Embryonic facial prominence (tissue), 1 donor: ENCODE results near the gene MALRD1.

Source experiments
- DNase-seq: peaks from one replicate; pipeline ENCODE4 v3.0.0-alpha.2; 2016; ENCODE audit errors: extremely low spot score

MALRD1 gene

DNA sequence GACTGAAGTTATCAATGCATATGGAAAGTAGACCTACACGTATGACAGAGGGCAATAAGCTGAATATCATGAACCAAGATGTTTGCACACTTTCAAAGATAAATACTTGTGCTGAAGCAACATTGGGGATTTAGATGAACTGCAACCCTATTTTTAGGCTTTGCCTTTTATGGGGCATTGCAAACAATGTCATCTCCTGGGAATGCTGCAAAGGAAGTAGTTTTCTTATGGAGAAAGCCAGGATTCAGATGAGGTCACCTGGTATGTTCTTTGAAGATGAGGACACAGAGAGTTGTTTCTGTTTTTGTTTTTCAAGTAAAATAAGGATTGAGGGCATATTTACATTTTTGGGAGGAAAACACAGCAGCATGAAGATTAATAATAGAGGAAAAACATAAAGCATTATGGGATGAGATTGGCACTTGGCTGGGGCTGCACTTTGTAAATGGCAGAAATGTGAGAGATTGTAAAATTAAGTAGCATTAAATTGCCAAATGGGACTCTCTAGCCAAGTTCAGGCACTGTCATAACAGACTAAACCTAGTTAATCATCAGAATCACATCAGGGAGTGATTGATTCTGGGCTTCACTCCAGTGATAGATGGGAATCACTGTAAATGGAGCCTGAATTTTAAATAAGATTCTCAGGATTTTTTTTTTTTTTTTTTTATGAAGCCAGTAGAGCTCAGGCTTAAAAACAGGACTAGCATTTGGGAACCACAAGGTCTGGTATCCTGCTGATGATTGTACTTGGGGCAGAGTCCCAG is 63.1 kb downstream of the MALRD1 start:
- peak; percentile 6 for DNase-seq

DNA sequence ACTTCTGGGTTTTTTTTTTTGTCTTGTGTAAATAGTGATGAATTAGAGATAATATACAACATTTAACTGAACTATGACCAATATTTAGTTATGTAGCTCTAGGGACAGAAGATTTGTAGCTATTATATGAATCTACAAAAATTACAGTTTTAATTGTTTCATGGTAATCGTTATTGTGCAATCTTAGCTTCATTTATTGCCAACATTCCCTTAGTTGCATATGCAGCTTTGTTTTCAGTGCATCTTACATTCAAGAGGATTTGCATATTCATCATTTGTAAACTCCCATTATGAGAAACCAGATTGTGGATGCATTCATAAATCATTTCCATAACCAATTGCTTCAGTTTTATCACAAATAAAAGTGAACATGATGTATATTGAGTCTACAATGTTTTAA is 68.8 kb downstream of the MALRD1 start:
- DNase-seq, result no peak

DNA sequence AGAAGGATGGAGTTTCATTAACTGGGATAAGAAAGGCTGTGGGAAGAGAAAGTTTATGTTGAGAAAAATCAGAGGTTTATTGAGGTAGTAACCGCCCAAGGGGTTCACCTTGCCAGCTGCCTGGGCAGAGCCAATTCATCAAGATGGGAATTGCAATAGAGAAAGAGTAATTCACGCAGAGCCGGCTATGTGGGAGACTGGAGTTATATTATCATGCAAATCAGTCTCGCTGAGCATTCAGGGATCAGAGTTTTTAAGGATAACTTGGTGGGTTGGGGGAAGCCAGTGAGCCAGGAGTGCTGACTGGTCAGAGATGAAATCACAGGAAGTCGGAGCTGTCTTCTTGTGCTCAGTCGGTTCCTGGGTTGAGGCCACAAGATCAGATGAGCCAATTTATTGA is 70.6 kb downstream of the MALRD1 start:
- DNase-seq, result no peak

DNA sequence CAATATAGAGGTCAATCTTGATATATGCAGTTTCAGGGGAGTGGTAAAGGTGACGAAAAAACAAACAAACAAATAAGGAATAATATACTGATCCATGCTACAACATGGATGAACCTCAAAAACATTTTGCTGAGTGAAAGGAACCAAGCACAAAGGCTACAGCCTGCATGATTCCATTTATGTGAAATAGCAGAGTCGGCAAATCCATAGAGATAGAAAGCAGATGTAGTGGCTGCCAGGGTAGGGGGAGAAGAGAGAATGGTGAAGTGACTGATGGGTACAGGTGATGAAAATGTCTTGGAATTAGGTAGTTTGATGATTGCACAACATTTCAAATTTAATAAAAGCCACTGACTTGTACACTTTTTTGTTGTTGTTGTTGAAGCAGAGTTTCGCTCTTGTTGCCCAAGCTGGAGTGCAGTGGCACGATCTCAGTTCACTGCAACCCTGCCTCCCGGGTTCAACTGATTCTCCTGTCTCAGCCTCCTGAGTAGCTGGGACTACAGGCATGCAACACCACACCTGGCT is 71.8 kb downstream of the MALRD1 start:
- no peak for DNase-seq

DNA sequence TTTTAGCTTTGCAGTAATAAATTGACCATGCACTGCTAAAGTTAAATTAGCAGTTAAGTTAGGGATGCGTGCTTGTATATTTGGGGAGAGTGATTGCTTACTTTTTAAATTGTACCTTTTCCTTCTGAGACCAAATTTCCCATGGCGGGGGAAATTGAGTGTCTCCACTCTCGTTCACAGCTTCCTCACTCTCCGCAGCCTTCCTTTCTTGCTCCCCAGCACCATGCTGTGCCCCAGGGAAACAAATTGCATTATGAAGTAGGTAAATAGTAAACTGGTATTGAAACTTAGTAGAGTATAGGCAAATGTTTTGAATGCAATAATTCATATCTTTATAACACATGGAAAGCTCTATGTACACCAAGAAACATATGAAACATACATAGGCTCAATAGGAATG is 85.4 kb downstream of the MALRD1 start:
- no peak for DNase-seq

DNA sequence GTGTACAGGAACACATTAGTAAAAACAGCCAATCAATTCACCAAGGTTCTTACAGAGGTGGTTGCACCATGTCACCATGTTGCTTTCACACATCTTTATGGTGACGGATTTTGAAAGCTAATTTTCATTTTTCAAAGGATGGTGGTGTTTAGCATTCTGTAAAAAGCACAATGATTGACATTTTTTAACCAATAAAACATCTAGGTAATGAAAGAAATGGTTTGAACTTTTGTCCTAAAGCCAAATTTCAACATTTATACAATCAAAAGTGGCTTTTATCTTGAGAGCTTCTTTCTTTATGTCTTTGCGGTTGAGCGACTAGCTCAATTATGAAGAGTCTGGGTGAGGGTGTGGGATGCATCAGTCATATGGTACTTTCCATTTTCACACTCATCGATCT is 94.4 kb downstream of the MALRD1 start:
- DNase-seq, result no peak

DNA sequence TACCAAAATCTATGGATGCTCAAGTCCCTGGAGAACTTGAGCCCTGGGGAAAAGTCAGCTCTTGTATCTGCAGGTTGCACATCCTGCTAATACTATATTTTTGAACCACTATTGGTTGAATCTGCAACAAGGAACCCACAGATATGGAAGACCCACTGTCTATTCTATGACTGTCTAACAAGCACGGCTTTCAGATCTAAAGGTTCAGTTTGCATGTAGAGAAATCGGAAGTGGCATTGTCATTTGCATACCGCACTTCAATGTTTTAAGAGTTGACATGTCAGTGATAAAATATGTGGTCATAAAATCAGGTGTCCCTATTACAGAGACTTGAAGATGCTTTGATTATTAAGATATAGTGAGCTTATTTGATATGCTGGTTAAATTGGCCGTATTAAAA is 95.6 kb downstream of the MALRD1 start:
- no peak for DNase-seq

DNA sequence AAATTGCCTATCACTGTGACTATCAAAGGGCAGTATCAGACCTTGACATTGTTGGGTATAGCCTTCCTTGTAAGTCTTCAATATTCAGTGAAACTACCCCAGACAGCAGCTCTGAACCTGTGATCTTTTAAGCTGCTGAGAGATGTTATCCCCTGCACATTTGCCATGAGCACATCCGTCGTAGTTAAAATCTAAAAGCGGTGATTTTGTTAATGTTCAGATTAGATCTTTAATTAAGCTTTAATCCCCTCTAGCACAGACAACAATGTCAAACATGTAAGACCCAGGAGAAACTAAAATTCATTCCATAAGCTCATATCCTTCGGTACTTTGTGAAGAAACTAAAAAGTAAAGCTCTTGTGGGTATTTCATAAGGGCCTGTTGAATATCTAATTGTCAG is 105.8 kb downstream of the MALRD1 start:
- DNase-seq, result no peak

DNA sequence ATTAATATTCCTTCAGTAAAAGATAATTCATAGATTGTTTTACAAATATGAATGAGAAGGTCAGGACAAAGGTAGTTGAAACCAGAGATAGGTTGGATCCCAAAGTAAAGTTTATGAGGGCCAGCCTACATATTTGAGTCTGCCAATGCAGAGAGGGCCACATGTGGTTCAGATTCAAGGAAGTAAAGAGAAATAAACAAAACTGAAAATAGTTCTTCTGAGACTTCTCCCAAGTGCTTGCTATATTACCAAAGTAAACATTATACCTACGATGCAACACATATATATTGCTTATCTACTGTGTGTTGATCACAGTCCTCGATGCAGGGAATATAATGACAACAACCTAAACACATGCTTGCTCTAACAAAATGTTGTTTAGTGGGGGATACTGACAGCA is 109.8 kb downstream of the MALRD1 start:
- DNase-seq, result no peak

DNA sequence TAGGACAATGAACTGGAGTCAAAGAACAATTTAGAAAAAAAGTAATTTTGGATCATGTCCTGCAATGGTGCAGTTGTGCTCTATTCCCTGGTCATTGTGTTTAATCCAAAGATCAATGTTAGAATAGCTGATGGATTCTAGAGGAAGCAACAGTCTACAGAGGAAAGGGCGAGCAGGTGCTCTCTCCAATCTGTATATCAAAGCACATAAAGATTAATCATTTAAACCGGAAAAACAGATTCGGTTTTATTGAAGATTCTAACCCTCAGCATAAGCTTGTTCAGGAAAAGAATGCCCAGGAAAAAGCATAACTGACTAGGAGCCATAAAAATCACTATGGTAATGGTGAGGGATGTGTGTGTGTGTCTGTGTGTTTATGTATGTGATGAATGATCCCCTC is 110.3 kb downstream of the MALRD1 start:
- DNase-seq, result no peak

DNA sequence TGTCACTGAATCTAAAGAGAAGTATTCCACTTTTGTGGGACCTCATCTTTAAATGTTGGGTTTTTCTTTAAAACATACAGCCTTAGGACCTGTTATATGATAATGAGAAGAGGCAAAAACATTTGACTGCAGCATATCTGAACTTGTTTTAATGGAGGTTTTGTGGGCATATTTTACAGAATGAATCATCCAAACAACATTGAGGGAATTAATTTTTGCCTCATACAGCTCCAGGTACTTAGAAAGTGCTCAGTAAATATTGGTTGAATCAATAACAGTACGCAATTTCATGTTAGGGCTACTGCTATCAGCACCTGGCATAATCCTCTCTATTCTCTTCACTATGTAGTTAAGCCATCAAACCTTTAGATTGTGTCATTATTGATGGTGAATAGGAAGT is 115.9 kb downstream of the MALRD1 start:
- DNase-seq, result no peak

DNA sequence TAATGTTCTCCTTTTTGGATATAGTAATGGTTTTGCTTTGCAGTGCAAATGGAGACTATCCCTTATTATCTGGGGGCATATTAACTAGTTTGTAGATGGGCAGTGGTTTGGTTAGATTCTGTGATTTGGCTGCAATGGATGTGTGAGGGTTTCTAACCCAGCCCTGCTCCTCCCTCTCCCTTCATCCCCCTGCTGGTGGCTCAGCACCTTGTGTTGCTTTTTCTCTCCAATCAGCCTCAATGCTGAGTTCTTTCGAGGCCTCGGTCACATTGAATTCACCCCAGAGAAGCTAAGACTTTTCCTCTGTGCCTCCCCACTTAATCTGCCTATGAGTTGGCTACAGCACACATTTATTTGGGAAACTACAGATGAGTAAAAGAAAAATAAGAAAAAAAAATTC is 120.0 kb downstream of the MALRD1 start:
- no peak for DNase-seq

DNA sequence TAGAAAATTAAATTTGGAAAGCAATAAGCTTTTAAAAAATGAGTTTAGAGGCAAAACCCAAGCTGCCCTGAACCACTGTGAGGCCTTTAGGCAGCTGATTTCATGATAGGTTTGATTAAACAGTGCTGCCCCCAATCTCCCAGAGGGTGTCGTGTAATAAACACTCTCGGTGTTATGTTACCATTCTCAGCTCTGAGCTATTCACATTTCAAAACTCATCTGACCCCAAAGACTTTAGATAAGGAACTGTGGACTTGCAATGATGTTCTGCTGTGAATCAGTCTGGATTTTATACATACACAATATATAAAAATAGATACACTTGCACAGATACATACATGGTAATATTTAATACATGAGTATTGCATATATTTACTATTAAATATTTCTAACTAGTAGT is 120.4 kb downstream of the MALRD1 start:
- DNase-seq, result no peak

DNA sequence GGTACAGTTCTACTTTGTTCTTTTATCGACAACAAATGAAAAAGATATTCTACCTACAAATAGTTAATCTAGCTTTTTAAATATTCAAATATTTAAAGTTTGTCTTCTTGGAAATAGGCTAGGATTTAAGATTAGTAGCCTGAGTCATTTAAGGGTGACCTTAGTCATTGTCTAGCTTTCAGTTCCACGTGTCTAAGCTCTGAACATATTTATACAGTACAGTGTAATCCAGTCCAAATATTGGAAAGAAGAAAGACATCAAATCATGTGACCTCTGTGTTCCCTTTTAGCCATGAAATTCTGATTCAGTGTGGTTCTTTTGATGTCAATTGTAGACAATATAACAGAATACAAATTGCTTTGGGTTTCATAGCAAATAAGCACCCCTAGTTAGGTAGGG is 121.1 kb downstream of the MALRD1 start:
- no peak for DNase-seq

DNA sequence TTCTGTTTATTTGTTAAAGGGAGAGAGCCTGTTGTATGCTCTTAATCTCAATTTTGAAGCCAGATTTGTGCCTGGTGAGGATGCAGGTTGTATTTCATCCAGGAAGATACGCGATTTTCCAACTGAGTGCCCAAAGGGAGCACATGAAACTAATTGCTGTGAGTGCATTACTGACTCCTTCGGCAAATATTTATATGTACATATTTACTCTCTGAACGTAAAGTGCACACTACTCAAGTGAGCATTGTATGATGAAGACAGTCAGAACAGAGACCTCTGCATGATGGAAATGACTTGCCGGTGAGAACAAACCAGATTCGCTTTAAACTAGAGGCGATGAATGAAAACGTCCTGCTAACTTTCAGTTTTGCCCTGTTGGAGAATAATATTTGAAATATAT is 130.1 kb downstream of the MALRD1 start:
- DNase-seq, result no peak

DNA sequence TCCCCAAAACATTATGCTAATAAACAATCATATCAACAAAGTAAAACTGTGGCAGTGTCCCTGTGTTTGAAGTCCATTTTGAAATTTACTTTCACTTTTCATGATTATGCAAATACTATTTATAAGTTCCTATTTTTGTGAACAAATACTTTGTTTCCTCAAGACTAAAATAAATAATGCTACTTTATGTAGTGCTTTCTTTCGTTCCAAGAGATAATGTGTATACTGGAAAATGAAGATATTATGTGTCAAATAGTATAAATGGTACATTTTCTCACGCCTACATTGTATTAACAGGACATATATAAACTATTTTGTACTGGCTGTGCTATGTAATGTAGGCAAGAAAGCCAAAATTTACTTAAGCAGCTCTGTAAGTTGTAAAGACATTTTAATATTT is 136.3 kb downstream of the MALRD1 start:
- no peak for DNase-seq

DNA sequence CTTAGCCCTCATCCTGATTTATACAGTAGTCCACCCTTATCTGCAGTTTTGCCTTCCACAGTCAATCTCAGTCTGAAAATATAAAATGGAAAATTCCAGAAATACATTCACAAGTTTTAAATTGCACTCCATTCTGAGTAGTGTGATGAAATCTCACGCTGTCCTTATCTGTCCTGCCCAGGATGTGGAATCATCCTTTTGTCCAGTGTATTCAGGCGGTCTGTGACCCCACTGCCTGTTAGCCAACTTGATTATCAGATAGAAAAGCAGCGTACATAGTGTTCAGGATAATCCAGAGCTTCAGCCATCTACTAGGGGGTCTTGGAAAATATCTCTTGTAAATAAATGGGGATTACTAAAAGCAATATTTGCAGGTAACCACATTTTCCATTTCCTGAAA is 146.3 kb downstream of the MALRD1 start:
- no peak for DNase-seq

DNA sequence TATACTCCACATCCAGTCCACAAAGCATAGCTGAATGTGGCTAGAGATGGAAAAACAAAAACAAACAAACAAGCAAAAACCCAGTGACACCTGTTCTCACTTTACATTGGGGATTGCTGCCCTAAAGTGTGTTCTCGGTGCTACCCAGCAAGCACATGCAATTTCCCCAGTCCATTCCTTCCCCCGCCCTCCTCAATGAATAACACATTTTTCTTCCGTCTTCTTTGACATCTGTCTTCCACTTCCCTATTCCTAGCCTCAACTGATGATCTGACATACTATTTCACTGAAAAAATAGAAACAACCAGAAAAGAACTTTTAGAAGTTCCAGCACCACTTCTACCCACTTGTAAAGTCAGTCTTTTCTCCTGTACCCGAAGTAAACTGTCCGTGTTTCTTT is 147.1 kb downstream of the MALRD1 start:
- DNase-seq, result no peak

DNA sequence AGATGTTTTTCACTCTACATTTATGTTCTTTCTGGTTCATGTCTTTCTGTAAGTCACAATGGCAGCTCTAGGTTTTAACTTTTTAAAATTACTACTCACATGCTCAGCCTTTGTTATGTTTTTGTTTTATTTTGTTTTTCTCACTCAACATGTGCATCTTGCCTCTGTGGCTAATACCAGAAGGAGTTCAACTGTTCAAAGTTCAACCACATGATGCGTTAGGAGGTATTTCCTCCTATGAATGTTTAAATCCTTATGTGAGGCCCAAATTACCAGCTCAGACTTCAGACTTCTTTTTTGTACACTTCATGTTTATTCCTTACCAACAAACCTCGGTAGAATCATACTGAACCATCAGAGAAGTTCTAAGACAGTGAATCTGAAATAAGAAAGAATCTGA is 151.6 kb downstream of the MALRD1 start:
- DNase-seq, result no peak

DNA sequence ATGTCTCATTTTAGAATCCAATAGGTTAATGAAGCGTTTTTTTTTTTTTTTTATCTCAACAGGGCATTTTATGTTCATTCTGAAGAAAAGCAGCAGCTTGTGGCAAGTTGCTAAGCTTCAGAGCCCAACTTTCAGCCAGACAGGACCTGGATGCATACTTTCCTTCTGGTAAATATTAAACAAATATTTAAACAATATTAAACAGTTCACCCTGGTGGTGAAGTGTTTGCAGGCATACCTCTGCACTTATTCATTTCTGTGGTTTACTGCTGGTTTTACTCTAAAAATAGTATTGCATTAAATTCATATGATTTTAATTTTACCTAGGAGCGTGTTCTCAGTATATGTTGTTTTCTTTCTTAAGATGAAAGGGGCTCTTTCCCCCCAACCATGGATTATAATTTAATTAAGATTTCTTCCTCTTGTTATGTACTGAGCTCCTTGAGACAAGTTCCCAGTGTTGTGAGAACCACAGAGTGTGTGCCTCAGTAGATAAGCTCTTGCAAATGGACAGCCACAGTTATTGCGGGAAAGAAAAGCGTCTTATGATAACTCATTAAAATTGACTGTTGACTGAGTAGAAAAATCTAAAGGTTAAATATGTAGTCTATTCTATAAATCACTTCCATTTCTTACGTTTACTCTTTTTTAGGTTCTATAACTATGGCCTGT is 155.8 kb downstream of the MALRD1 start:
- no peak for DNase-seq

DNA sequence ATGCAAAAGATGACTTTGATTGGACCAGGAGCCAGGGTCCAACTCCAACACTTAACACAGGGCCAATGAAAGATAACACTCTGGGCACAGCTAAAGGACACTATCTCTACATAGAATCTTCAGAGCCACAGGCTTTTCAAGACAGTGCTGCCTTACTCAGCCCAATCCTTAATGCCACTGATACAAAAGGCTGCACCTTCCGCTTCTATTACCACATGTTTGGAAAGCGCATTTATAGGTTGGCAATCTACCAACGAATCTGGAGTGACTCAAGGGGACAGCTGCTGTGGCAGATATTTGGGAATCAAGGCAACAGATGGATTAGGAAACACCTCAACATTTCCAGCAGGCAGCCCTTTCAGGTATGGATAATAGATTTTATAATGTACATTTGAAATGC is 160.7 kb downstream of the MALRD1 start:
- no peak for DNase-seq

DNA sequence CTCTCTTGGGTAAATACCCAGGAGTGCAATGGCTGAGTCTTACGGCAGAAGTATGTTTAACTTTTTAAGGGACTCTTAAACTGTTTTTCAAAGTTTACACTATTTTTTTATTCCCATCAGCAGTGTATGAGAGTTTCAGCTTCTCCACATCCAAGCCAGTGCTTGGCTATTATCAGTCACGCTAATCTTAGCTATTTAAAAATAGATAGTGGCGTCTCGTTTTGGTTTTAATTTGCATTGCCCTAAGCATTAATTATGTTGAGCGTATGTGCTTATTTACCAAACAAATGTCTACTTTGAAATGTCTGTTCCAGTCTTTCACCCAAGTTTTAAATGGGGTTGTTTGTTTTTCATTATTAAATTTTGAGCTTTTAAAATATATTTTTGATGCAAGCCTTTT is 164.0 kb downstream of the MALRD1 start:
- no peak for DNase-seq

DNA sequence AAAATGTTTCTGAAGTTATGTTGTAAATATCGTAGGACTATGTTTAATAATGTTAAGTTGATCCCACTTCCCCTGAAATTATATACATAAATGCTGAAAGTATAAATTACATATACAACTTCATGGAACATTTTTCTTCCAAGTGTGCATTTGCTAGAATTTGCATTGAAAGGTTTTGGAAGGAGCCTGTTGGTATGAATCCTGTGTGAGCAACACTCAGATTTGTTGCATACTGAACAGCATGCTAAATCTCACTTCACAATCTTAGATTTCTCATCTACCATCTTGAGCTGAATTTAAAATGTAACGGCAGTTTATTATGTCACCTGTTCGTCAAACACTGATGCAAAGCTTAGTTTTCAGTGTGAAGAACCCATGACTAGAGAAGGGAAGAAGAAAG is 172.6 kb downstream of the MALRD1 start:
- no peak for DNase-seq

DNA sequence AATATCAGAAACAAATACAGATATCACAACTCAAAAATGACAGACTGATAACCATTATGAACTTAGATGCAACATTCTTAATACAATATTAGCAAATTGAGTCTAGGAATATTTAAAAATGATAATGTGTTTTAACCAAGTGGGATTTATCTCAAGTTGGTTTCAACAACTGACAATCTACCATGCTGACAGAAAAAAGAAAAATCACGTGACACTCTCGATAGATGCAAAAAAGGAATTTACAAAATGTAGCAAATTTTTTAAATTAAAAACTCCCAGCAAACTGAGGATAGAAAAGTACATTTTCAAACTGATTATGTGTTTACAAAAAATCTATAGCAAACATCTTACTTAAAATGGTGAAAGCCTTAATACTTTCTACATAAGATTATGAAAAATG is 177.4 kb downstream of the MALRD1 start:
- DNase-seq, result no peak
